ENCODE measurements around the gene RERE.

GRCh38 chr1:8462371-8462892 is 355.0 kb downstream of the RERE start:
- TF ChIP-seq, protein P1, sequence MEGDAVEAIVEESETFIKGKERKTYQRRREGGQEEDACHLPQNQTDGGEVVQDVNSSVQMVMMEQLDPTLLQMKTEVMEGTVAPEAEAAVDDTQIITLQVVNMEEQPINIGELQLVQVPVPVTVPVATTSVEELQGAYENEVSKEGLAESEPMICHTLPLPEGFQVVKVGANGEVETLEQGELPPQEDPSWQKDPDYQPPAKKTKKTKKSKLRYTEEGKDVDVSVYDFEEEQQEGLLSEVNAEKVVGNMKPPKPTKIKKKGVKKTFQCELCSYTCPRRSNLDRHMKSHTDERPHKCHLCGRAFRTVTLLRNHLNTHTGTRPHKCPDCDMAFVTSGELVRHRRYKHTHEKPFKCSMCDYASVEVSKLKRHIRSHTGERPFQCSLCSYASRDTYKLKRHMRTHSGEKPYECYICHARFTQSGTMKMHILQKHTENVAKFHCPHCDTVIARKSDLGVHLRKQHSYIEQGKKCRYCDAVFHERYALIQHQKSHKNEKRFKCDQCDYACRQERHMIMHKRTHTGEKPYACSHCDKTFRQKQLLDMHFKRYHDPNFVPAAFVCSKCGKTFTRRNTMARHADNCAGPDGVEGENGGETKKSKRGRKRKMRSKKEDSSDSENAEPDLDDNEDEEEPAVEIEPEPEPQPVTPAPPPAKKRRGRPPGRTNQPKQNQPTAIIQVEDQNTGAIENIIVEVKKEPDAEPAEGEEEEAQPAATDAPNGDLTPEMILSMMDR (conservative IDR thresholded peaks at IDR 0.05), result no peak
- no peak for TF ChIP-seq ZFX (IDR thresholded peaks at IDR 0.05)

Measured in C4-2B (cell line).